ENCODE measurements around the gene TMEM229B. TPM values are rescaled to one million over a fixed set of nuclear protein-coding genes. Genes with fewer than 3 reads are reported as not detected.

The TMEM229B gene
- total and polyA plus RNA-seq, 7 donors, result 0.14 to 1.2 (median 0.52) TPM

DNA sequence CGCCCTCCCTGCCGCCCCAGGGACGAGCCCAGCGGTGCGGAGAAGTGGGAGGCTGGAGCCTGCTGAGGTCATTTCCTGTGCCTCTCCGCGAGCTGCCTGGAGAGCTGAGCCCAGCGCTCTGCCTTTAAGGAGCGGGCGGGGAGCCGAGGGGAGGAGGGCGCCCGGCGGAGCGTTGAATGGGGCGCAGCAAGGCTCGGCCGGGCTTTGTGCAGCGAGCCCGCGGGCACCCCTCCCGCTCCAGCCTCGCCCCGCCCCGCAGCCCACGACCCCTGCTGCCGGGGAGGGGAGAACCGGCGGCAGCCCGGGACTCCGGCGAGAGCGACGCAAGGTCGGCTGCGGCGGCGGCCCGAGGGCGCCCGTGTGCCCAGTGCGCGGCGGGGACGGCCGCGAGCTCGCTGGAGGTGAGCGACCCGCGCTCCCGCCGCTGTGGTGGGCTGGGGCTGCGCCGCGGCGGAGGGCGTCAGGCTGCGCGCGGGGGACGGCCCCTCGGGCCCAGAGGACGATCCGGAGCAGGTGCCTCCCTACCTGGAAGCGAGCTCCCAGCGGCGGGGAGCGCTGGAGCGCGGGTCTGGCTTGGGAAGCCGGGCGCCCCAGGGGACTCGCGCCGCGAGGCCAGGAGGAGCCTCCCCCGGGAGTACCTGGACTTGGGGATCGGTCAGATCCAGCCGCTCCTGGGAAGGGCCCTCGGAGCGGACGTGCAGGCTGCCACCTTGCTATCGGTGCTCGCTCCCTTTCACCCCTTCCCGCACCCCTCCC is 44.7 kb upstream of the TMEM229B start, which contains the start of gene PLEKHH1:
PLEKHH1 (plus strand) TSS at position 293 of the 756 bp plus-strand sequence. CDS start 8,578 bp downstream, outside the sequence.
- H3K4me3 ChIP-seq, result peak within 1 kb of the TSS; percentile 73
- TF ChIP-seq, protein P1, sequence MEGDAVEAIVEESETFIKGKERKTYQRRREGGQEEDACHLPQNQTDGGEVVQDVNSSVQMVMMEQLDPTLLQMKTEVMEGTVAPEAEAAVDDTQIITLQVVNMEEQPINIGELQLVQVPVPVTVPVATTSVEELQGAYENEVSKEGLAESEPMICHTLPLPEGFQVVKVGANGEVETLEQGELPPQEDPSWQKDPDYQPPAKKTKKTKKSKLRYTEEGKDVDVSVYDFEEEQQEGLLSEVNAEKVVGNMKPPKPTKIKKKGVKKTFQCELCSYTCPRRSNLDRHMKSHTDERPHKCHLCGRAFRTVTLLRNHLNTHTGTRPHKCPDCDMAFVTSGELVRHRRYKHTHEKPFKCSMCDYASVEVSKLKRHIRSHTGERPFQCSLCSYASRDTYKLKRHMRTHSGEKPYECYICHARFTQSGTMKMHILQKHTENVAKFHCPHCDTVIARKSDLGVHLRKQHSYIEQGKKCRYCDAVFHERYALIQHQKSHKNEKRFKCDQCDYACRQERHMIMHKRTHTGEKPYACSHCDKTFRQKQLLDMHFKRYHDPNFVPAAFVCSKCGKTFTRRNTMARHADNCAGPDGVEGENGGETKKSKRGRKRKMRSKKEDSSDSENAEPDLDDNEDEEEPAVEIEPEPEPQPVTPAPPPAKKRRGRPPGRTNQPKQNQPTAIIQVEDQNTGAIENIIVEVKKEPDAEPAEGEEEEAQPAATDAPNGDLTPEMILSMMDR (IDR thresholded peaks at IDR 0.05), result no peak
- no peaks in the 10 kb centered on the region for H3K9me3 ChIP-seq
- no peaks in the 10 kb centered on the region for H3K36me3 ChIP-seq (ENCODE audit: insufficient read depth in 1 of 2, low read depth in 1 of 2)
- ATAC-seq (peak; percentile 90 to 97 (median 94)), DNase-seq (peak; percentile 78 to 83)
- peak within 1 kb of the TSS; percentile 74 for H3K27ac ChIP-seq
- H3K27me3 ChIP-seq (ENCODE audit: insufficient read depth in 3 of 3, low read length in 2 of 3), result no peaks in the 10 kb centered on the region
- intact Hi-C loops (cut with DNase I), result no loop called here
- 1 to 2% (median 2%) methylated on average over 43 to 85 of the region's 86 CpGs for WGBS, 3 donors
- peaks cover 6% of the 10 kb centered on the region for H3K4me1 ChIP-seq

DNA sequence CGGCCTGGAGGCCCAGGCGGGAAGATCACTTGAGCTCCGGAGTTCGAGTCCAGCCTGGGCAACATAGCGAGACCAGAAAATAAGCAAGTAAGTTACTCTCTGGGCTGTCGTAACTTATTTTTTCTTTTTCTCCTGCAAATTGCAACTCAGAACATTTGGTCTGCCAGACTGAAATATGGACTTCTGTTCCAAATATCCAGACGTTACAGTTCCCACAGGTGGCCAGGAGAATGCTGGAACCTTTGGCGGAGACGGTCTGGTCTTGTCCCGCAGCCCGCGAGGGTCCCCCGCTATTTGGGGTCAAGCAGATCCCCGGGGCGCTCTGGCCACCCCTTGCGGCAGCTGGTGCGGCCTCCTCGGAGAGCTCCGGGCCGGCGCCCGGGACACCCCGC is 44.1 kb upstream of the TMEM229B start:
- H3K36me3 ChIP-seq (ENCODE audit: insufficient read depth in 1 of 2, low read depth in 1 of 2), result no peaks in the 10 kb centered on the region
- WGBS, 3 donors, result 15 to 19% (median 15%) methylated on average over 23 of the region's 23 CpGs
- TF ChIP-seq, protein P1 (IDR thresholded peaks at IDR 0.05), result no peak
- peak overlapping the region; percentile 74 for H3K27ac ChIP-seq
- H3K9me3 ChIP-seq, result no peaks in the 10 kb centered on the region
- DNase-seq (no peak), ATAC-seq (no peak)
- H3K4me1 ChIP-seq, result no peaks in the 10 kb centered on the region
- no peaks in the 10 kb centered on the region for H3K27me3 ChIP-seq (ENCODE audit: insufficient read depth in 3 of 3, low read length in 2 of 3)
- intact Hi-C loops (cut with DNase I), result no loop called here
- H3K4me3 ChIP-seq, result peak overlapping the region; percentile 73

DNA sequence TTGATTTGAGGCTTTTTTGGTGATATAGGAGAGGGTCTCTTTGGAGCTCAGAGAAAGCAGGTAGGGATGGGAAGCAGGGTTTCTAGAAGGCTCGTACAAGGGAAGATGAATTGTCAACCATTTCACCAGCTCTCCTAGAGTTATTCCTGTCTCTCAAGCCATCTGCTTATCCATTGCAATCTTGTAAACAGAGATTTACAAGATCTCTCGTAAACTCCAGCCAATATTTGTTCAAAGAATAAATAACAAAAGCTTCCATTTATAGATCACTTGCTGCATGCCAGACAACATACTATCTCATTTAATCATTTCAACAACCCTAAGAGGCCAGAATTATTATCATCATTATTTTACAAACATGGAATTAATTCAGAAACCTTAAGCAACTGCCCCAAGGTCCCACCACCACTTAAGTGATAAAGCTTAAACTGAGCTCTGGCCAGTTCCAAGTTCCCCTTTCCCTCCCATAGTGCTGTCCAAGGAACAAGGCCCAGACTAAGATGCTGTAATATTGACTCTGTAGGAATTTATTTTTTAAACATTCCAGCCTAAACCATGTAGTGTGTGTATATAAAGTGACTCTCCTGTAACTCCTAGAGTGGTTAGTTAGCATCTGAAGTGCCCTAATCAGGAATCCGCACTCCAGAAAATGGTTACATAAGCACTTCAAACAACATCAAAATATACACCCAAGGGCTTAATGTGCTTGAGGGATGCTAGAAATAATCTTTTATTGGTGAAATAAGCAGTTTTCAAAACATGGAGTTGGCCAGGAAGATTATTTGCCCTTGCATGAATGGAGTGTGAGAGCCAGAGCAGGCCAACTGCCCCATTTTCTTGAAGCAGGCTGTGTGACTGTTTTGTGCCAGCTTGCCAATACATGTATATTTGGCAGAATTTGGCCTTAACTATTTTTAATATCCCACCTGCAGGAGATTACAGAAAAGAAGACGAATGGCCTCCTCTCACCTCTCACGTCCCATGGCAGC is 41.7 kb upstream of the TMEM229B start:
- H3K9me3 ChIP-seq, result no peaks in the 10 kb centered on the region
- H3K27me3 ChIP-seq (ENCODE audit: insufficient read depth in 3 of 3, low read length in 2 of 3), result no peaks in the 10 kb centered on the region
- DNase-seq (no peak), ATAC-seq (no peak)
- TF ChIP-seq, protein P1 (IDR thresholded peaks at IDR 0.05), result no peak
- H3K4me1 ChIP-seq, result no peaks in the 10 kb centered on the region
- no peaks in the 10 kb centered on the region for H3K36me3 ChIP-seq (ENCODE audit: insufficient read depth in 1 of 2, low read depth in 1 of 2)
- no peak overlapping the region for H3K27ac ChIP-seq
- no peak overlapping the region for H3K4me3 ChIP-seq
- 76 to 87% (median 86%) methylated on average over 5 of the region's 5 CpGs for WGBS, 3 donors
- intact Hi-C loops (cut with DNase I), result loop anchor here in 1 of 2 donors (5.0 kb wide), 1 partner anchor 172 kb away; the partner anchor contains the start of gene RDH12

DNA sequence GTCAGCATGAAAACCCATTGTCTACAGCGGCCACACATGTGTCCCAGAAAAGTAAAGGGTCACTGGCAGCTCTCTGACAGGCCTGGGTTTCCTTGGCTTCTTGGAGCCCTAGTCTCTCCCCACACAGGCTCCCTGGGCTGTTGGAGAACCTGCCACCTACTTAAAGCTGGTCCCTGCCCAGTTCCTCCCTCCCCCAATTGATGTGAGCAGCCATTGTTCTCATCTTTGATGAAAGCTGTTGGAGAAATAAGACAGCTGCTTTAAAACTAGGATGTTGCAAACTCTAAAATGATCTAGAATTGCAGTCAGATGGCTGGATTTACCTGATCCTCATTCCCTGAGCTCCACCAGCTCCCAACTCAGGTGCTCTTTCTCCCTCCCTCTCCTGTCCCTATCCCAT is 39.8 kb upstream of the TMEM229B start:
- intact Hi-C loops (cut with DNase I), result loop anchor here in 1 of 2 donors (5.0 kb wide), 1 partner anchor 174 kb away; the partner anchor contains the start of gene RDH12
- H3K4me1 ChIP-seq, result no peaks in the 10 kb centered on the region
- WGBS, 3 donors, result 94 to 98% (median 95%) methylated on average over 1 of the region's 1 CpG
- DNase-seq (no peak), ATAC-seq (no peak)
- no peaks in the 10 kb centered on the region for H3K36me3 ChIP-seq (ENCODE audit: insufficient read depth in 1 of 2, low read depth in 1 of 2)
- TF ChIP-seq, protein P1 (IDR thresholded peaks at IDR 0.05), result no peak
- H3K27ac ChIP-seq, result no peak overlapping the region
- H3K9me3 ChIP-seq, result no peaks in the 10 kb centered on the region
- H3K4me3 ChIP-seq, result no peak overlapping the region
- peaks cover 0 to 1% (median 0%) of the 10 kb centered on the region in 3 donors for H3K27me3 ChIP-seq (ENCODE audit: insufficient read depth in 3 of 3, low read length in 2 of 3)
